Vein endothelial cell (primary cell): Measurements from ENCODE around the gene VAV1. TPM values are rescaled to one million over a fixed set of nuclear protein-coding genes. Genes with fewer than 3 reads are reported as not detected.

Experiments used
- total RNA-seq: library from RNA; depleted of rRNA; stranded (reverse); fragments of >200 nt; gene quantifications from 2 replicates; pipeline ENCODE4 v1.2.3, GENCODE V29; 2012

The VAV1 gene, protein sequence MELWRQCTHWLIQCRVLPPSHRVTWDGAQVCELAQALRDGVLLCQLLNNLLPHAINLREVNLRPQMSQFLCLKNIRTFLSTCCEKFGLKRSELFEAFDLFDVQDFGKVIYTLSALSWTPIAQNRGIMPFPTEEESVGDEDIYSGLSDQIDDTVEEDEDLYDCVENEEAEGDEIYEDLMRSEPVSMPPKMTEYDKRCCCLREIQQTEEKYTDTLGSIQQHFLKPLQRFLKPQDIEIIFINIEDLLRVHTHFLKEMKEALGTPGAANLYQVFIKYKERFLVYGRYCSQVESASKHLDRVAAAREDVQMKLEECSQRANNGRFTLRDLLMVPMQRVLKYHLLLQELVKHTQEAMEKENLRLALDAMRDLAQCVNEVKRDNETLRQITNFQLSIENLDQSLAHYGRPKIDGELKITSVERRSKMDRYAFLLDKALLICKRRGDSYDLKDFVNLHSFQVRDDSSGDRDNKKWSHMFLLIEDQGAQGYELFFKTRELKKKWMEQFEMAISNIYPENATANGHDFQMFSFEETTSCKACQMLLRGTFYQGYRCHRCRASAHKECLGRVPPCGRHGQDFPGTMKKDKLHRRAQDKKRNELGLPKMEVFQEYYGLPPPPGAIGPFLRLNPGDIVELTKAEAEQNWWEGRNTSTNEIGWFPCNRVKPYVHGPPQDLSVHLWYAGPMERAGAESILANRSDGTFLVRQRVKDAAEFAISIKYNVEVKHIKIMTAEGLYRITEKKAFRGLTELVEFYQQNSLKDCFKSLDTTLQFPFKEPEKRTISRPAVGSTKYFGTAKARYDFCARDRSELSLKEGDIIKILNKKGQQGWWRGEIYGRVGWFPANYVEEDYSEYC
- not detected in 2 replicates for total RNA-seq

DNA sequence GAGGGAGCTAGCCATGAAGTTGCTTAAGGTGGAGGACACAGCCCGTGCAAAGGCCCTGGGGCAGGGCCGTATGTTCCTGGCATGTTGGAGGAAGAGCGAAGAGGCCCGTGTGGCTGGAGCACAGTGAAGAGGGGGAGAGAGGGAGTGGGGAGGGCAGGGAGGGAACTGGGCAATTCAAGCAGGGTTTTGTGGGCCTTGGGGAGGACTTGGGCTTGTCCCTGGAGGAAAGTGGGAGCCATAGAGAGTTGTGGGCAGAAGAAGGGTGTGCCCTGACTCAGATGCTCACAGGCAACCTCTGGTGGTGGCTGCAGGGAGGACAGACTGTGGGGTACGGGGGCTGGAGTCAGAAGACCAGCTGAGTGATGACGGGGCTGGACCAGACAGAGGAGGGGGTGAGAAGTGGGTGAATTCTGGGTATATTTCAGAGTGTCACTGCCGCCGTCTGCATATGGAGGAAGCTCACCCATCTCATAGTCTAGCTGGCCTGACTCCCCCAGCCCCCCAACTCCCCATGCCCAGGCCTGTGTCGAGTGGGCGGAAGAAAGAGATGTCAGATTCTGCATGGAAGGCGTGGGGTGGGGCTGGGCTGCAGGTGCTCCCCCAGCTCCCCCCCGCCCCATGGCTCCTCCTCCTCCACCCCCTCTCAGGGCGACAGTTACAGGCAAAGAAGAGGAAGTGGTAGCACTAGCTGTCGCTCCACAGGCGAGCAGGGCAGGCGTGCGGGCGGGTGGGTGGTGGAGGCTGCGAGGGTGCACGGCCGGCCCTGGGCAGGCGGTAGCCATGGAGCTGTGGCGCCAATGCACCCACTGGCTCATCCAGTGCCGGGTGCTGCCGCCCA, at the start of gene VAV1:
TSS of gene VAV1 (plus strand) at position 681 of the 838 bp plus-strand sequence. CDS start at position 781, 100 bp downstream.

DNA sequence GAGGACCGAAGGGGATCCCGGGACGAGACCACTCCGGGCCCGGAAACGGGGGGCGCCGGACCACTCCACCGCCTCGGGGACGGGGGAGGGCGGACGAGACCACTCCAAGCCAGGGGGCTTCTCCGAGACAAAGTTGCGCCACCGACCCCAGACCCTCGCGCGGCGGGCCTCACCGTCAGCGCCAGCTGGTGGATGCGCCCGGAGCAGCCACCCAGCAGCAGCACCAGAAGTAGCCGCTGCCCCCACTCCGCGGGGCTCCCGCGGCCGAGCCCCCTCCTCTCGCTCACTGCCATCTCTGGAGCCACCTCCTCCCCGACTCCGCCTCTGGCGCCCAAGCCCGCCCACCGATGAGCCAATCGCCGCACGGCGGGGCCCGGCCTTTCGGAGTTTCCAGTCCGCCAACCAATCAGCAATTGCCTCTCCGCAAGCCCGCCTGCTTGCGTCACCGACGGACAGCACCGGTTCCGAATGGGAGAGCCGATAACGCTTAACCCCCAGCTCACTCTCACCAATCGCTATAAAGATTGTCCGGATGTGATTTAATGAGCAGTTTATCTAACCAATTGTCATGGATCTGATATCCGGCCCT, 35.1 kb upstream of the VAV1 start, which contains the start of gene GPR108:
TSS of gene GPR108 (minus strand) at position 297 of the 589 bp plus-strand sequence. CDS start at position 293, 4 bp downstream.

DNA sequence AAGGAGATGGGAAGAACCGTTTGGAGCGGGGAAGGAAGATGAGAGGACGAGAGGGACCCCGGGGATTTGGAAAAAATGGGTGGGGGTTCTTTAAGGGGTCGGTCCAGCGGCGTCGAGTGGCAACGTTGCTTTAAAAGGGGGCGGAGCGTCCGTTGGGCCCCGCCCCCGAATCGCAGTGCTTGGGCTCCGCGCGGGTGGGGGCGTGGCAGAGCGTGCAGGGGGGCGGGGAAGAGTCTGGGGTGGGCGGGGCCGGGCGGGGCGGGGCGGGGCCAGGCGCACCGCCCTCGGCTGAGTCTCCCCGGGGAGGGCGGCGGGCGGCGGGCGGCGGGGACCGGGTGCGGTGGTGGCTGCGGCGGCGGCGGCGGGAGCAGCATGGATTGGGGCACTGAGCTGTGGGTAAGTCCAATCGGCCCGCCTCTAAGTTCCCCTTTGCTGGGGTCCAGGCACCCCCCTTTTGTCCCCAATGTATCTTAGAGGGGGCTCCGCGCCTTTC, 33.1 kb upstream of the VAV1 start, which contains the start of gene TRIP10:
TSS of gene TRIP10 (plus strand) at position 291 of the 493 bp plus-strand sequence. CDS start at position 373, 82 bp downstream.

DNA sequence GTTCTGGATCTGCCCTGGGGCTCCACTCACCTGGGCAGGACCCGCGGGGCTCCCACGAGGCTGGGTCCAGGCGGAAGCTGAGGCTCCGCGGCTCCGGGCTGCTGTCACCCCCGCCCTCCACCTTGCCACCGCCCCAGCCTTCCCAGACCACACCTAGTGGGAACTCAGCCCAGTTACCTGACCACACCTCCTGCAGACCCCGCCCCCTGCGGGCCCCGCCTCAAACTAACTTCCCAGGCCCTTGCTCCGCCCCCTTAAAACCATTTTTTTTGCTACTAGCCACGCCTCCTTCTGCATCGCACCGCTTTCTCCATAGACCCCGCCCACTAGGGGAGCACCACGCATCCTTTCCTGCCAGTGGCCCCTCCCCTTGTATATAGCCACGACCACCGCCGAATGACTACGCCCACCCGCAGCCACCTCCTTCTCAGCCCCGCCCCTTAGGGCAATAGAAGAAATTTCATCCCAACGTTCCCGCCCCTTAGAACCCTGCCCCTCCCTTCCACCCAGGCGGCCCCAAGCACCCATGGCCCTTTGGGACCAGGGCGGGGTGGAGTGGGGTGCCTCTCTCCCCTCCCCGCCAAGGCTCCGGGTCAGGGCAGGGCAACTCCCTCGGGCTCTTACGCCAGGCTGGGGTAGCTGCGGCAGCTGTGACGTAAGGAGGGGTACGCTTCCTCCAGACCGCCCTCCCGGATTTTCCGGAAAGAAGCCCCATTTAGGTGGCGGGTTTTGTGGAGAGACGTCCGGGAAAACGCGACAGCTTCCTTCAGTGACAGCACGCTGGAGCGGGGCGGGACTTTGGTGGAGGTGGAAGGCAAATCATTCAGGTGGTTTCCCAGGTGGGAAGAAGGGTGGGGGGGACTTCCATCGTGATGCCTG, 4.9 kb upstream of the VAV1 start, which contains the start of gene SH2D3A:
TSS of gene SH2D3A (minus strand) at position 79 of the 879 bp plus-strand sequence. CDS start 3,687 bp downstream, outside the sequence.

DNA sequence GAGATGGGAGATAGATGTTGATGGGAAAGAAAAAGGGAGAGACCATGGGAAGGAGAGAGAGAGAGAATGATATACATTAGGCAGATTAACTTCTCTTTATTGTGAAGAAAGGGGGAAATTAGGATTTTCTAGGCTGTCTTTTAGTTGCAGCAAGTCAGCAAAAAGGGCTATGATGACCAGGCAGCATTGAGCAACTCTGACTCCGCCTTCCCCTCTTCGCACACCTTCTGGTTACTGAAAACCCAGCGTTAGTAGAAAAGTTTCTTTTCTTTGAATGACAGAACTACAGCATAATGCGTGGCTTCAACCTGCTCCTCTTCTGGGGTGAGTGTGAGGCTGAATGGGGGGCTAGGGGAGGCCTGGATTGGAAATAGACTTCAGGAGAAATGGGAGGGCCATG, 114.8 kb downstream of the VAV1 start, which contains the start of gene ADGRE1:
TSS of gene ADGRE1 (plus strand) at position 264 of the 400 bp plus-strand sequence. CDS start at position 294, 30 bp downstream.

Other genes with a start within 250 kb of the VAV1 start
- gene TNFSF9, start 241.7 kb upstream of the VAV1 start, total RNA-seq, result 0.65 and 1.1 TPM in 2 replicates
- gene CD70, start 181.6 kb upstream of the VAV1 start, total RNA-seq, result not detected in 2 replicates
- not detected in 2 replicates for gene TNFSF14, start 102.5 kb upstream of the VAV1 start, total RNA-seq
- under 0.01 and 0.57 TPM in 2 replicates for gene C3, start 52.1 kb upstream of the VAV1 start, total RNA-seq
- gene GPR108, start 35.1 kb upstream of the VAV1 start, total RNA-seq, result 42.7 and 50.6 TPM in 2 replicates
- 50.4 and 66.3 TPM in 2 replicates for gene TRIP10, start 33.0 kb upstream of the VAV1 start, total RNA-seq
- 0.29 and 2.9 TPM in 2 replicates for gene SH2D3A, start 5.3 kb upstream of the VAV1 start, total RNA-seq
- gene ADGRE1, start 114.9 kb downstream of the VAV1 start, total RNA-seq, result not detected in 2 replicates
- gene MBD3L2B, start 248.7 kb downstream of the VAV1 start, total RNA-seq, result not detected in 2 replicates